D341Med (cell line): ENCODE measurements around the gene CARD16.
"Not testable (repeated sequence)": the region's sequence is repeated elsewhere in the genome, so short reads cannot be mapped to it uniquely, and the experiment has no call there.

ENCODE experiments used
- DNase-seq: peaks from one replicate; pipeline ENCODE4 v3.0.0; 2012; ENCODE audit warnings: low spot score

Gene CARD16

DNA sequence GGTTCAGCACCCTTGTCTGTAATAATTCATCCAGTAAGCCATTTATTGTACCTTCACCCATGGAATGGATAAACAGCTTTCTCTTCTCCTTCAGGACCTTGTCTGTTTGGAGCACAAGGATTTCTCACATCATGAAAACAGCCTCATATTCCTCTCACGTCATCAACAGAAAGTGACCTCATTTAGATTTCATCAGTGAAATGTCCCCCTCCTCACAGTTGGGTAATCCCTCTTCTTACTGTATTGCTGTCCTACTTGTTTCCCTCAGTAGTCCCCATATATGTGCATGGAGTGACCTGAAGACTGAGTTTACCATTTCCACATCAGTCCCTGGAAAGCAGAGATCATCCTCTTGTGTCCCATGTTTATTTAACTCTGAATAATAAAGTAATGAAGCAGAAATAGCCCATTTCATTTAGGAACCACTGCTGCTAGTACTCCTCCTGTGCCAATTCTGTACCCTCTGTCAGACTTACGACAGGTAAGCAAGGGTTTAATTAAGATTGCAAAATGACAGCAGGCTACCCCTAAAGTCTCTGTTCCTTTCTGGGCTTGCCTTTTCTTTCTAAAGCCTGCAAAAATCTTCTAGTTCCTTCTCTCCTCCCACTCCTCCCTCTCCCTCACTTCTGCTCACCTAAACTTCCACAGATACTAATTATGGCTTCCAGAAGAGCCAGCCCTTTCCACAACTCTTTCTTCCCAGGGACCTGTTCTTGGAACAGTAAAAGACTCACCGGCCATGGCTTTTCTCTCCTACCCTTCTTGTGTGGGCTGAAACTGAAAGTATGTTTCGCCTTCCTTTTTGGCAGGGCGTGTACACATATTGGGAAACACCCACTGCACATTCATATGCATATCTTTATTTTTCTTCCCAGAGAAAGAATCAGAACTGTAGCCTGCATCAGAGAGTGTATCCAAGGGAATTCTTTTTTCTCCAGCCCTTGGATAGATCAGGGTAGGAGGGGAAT, at the start of gene CARD16:
Gene CARD16 (minus strand): TSS at position 779 of the 968 bp plus-strand sequence. CDS start 38 bp downstream, at position 741.
- DNase-seq, result not testable (repeated sequence)

- no peak for DNase-seq
Observed at GRCh38 chr11:105092256-105093239, 47.4 kb upstream of the CARD16 start.

DNA sequence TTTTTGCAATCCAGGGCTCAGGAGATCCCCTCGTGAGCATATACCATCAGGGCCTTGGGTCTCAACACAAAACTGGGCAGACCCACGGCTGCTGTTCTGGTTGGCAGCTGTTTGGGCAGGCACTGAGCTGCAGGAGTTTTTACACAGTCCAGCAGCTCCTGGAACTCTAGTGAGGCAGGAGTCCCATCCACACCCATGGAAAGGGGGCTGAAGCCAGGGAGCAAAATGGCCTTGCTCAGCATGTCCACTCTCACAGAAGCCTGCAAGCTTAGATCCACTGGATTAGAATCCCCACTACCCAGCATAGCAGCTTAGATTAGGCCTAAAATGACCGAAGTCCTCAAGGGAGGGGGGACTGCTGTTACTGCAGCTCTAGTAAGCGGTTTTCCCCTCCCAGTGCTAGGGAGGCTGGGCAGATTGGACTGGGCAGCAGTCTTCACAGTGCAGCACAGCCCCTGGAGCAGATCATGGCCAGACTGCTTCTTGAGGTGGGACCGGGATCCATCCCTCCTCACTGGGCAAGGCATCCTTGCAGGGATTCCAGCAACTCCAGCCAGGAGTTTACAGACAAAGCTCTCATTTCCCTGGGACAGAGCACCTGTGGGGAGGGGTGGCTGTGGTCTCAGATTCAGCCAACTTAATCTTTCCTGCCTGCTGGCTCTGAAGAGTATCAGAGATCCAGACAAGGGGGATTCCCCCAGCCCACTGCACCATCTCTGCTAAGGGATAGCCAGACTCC, 36.4 kb upstream of the CARD16 start:
- DNase-seq, result no peak

- DNase-seq, result not testable (repeated sequence)
Observed at GRCh38 chr11:105080171-105080906, 35.2 kb upstream of the CARD16 start.

DNA sequence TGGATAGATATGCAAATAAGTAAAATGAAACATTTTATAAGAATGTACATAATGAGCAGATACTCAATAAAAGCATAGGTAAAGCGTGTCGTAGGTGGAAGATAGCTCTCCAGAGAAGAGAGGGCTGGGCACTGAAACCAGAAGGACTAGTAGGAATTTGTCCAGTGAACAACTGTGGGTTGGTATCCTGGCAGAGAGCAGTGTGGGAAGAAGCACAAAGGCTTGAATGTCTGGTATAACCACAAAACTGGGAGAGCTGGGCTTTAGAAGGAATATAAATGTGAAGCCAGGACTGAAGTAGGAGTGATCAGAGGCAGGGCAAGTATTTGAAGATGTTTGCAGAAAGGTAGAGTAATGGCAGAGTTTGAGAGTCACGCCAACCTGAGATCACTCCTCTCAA, 33.1 kb upstream of the CARD16 start:
- no peak for DNase-seq

DNA sequence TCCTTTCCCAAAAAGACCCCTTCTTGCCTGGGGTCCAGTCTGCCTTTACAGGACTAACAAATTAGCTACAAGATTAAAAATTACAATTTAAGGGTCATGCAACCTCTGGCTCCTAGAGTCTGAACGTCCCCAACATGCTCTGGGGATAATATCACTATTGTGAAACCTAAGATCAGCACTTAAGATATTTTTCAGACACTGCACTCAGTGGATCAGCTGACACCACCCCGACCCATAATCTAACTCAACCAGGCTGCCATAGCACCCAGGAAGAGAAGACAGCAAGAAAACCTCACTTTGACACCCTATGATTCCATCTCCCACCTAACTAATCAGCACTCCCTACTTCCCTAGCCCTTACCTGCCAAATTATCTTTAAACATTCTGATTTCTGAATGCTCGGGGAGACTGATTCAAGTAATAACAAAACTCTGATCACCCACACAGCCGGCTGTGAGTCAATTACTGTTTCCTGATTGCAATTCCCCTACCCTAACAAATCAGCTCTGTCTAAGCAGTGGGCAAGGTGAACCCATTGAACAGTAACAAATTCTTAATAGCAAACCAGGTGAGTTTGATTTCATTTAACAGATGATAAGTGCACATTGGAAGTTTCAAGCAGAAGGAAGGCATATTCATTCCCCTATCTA, 32.1 kb upstream of the CARD16 start:
- not testable (repeated sequence) for DNase-seq

- no peak for DNase-seq
Observed at GRCh38 chr11:105074166-105074530, 29.0 kb upstream of the CARD16 start.

- no peak for DNase-seq
Observed at GRCh38 chr11:105073456-105074165, 28.5 kb upstream of the CARD16 start.

GRCh38 chr11:105072080-105072479, 26.9 kb upstream of the CARD16 start:
- not testable (repeated sequence) for DNase-seq

GRCh38 chr11:105071089-105071732, 26.1 kb upstream of the CARD16 start:
- DNase-seq, result no peak

- no peak for DNase-seq
Observed at GRCh38 chr11:105070306-105070705, 25.2 kb upstream of the CARD16 start.

DNA sequence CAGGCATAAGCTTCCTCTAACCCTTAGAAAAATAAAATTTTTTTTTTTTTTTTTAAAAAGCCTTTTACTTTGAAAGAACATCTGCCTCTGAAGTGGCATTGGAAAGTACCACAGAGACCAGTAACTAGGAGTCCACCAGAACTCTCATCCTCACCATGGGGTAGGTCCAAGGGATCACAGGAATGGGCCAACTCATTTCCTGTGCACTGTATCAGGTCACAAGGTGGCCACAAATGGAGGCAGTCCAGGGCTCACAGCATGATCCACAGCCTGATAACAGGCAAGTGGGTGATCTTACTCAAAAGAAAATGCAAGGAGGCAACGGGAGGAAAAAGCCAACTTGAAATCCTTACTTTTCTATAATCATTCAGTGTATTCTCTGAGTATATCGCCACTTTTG, 24.6 kb upstream of the CARD16 start:
- not testable (repeated sequence) for DNase-seq

DNA sequence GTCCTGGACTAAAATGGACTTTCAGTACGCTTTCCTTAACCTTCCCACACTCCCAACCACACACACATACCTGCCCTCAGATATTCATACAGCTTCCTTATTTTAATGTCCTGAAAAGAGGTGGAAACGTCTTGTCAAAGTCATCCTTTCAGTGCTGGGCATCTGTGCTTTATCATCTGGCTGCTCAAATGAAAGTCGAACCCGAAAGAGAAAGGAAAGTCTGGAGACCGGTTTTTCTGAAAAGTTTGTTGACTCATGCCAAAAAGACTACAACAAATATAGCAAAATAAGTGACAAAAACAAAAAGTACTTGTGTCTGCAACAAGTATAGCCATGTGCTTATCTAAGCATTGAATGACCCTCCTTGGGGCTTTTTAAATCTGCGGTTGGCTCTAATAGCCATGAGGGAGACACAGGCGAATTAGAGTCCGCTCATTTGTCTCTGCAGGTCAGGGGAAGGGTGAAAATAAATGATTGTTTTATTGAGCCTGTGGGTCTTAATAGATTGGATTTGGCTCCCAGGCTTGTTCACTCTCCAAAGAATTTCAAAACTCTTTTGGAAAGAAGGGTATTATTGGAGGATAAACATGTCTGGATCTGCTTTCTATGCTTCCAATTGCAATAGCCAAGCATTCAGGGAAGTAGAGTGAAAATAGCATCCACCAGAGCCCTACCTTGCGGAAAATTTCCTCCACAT, 18.3 kb upstream of the CARD16 start:
- not testable (repeated sequence) for DNase-seq

DNA sequence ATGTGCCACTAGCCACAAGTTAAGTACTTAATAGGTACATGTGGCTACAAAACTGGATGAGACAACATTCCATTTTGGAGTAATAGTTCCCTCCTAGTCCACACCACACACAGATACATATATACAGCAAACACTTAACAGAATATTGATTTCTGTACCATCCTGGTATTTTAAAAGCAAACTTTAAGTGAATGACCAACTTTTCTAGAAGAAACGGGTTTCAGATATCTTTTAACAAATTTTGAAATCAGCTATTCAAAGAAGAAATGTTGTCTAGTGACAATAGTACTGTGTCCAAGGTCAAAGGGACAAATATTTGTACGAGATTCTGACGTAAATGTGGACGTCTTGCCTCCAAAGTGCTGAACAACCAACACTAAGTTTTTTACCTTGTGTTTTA, 12.3 kb upstream of the CARD16 start:
- DNase-seq, result no peak

DNA sequence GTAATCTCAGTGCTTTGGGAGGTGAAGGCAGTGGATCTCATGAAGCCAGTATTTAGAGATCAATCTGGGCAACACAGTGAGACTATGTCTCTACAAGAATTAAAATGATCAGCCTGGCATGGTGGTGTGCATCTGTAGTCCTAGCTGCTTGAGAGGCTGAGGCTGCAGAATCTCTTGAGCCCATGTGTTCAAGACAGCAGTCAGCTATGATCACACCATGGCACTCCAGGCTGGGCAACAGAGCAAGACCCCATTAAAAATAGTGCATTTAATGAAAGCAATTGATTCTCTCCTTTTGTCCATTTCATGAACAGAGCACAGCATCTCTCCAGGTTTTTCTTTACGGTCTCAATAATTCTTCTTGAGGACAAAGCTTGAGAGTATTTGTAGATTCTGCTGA, 11.3 kb upstream of the CARD16 start:
- no peak for DNase-seq

DNA sequence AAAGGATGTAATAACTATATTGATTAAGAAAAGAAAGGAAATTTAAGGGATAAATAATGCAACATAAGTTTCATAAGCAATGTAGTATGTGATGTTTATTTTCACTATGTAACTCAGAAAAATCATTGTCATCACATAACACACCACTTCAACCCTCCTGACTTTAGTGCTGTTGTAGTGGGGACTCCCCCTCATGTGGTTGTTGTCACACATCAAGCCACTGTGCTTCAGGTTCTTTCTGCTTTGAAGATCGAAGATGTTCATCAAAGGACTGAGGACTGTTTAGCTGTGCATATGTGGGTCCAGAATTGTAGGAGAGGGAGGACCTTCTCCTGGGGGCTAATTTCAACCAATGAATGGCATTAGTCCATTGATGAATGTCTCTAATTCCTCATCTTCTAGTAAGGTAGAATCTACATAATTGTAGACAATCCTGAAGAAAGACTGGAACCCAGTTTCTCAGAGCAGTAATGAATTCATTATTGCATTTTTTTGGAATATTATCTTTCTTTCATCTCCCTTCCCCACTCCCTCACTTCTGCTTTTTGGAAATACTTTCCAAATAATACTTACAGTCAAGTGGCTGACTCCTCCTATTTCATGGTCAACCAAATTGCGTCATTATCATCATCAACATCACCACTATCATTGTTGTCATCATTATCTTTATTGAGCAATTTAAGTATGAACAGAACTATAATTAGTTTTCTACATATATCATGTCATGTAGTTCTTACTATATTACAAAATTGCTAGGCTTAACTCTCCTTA, 9.8 kb upstream of the CARD16 start:
- no peak for DNase-seq

DNA sequence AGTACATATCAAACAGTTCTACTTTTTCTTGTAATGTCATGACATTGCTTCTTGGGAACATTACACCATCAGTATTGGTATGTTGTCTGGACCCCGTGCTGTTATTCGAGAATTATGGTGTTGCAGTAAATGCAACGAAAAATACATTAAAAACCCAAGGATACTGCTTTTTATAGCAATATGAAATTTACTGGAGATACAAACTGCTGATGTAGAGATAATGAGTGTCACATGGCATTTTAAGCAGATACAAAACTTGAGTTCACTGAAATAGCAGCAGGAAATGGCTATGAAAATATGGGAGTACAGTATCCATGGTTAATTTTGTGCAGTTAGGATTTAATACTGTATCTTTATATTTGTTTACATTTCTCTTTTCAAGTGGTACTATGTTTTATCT, 7.4 kb upstream of the CARD16 start:
- no peak for DNase-seq

- DNase-seq, result no peak
Observed at GRCh38 chr11:105051559-105051958, 6.4 kb upstream of the CARD16 start.
